PFSK-1 (cell line): ENCODE data around the gene PRCD.

ENCODE experiments used
- FOXP2 ChIP-seq: optimal IDR thresholded peaks from 2 replicates; pipeline ENCODE3; 2011; ENCODE audit warnings: borderline replicate concordance, control low read depth, inconsistent platforms; ENCODE audit not compliant: insufficient read depth; ENCODE audit errors: extremely low read length, extremely low read depth
- POLR2AphosphoS5 ChIP-seq: IDR thresholded peaks from 2 replicates; pipeline ENCODE4 v1.6.1; 2012; ENCODE audit warnings: low read depth, mild to moderate bottlenecking, control low read depth, low read length, moderate library complexity
- SIN3A ChIP-seq: IDR thresholded peaks from 2 replicates; pipeline ENCODE4 v1.6.1; 2012; ENCODE audit warnings: mild to moderate bottlenecking, low read length, moderate library complexity, borderline replicate concordance; ENCODE audit not compliant: insufficient read depth
- TAF1 ChIP-seq: IDR thresholded peaks from 2 replicates; pipeline ENCODE4 v1.6.1; 2012; ENCODE audit warnings: low read length, control low read depth, borderline replicate concordance; ENCODE audit not compliant: insufficient read depth
- TF ChIP-seq, protein P1 (sequence below), 2 experiments: IDR thresholded peaks; 2 replicates each; pipeline versions ENCODE4 v1.6.1 to v1.8.0; 2011 to 2012; ENCODE audit warnings: low read depth in 2 of 2, low read length in 2 of 2, control low read depth in 1 of 2, inconsistent platforms in 1 of 2, mild to moderate bottlenecking in 1 of 2, moderate library complexity in 1 of 2; ENCODE audit not compliant: insufficient read depth in 1 of 2

PRCD gene

DNA sequence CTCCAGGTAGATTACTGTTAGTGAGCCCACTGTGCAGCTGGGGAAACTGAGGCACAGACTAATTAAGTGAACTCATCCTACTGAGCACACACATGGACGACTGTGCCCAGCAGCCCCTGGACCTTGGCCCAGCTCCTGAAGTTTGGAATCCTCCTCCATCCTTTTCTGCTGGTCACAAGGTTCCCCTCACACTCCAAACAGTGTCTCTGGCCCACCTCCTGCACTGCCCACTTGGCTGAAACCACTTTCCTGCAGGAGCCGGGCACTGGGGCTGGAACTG, 42.2 kb upstream of the PRCD start:
- TF ChIP-seq TAF1 (no peak), SIN3A (no peak), FOXP2 (no peak), POLR2AphosphoS5 (no peak)
- TF ChIP-seq, protein P1, sequence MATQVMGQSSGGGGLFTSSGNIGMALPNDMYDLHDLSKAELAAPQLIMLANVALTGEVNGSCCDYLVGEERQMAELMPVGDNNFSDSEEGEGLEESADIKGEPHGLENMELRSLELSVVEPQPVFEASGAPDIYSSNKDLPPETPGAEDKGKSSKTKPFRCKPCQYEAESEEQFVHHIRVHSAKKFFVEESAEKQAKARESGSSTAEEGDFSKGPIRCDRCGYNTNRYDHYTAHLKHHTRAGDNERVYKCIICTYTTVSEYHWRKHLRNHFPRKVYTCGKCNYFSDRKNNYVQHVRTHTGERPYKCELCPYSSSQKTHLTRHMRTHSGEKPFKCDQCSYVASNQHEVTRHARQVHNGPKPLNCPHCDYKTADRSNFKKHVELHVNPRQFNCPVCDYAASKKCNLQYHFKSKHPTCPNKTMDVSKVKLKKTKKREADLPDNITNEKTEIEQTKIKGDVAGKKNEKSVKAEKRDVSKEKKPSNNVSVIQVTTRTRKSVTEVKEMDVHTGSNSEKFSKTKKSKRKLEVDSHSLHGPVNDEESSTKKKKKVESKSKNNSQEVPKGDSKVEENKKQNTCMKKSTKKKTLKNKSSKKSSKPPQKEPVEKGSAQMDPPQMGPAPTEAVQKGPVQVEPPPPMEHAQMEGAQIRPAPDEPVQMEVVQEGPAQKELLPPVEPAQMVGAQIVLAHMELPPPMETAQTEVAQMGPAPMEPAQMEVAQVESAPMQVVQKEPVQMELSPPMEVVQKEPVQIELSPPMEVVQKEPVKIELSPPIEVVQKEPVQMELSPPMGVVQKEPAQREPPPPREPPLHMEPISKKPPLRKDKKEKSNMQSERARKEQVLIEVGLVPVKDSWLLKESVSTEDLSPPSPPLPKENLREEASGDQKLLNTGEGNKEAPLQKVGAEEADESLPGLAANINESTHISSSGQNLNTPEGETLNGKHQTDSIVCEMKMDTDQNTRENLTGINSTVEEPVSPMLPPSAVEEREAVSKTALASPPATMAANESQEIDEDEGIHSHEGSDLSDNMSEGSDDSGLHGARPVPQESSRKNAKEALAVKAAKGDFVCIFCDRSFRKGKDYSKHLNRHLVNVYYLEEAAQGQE (IDR thresholded peaks at IDR 0.05; ENCODE audit: insufficient read depth in 1 of 2, low read depth in 2 of 2, low read length in 2 of 2) = no peak

GRCh38 chr17:76497979-76498875, 41.6 kb upstream of the PRCD start:
- TF ChIP-seq FOXP2 (peak; percentile 36), TAF1 (no peak)
- TF ChIP-seq, protein P1 (IDR thresholded peaks at IDR 0.05; ENCODE audit: insufficient read depth in 1 of 2, low read depth in 2 of 2, low read length in 2 of 2) = no peak

GRCh38 chr17:76498876-76499251, 41.0 kb upstream of the PRCD start:
- TF ChIP-seq SIN3A (no peak), POLR2AphosphoS5 (no peak), TAF1 (no peak), FOXP2 (no peak)
- TF ChIP-seq, protein P1 (IDR thresholded peaks at IDR 0.05; ENCODE audit: insufficient read depth in 1 of 2, low read depth in 2 of 2, low read length in 2 of 2) = no peak

- TF ChIP-seq SIN3A = no peak
Observed at GRCh38 chr17:76499267-76499667, 40.6 kb upstream of the PRCD start.

DNA sequence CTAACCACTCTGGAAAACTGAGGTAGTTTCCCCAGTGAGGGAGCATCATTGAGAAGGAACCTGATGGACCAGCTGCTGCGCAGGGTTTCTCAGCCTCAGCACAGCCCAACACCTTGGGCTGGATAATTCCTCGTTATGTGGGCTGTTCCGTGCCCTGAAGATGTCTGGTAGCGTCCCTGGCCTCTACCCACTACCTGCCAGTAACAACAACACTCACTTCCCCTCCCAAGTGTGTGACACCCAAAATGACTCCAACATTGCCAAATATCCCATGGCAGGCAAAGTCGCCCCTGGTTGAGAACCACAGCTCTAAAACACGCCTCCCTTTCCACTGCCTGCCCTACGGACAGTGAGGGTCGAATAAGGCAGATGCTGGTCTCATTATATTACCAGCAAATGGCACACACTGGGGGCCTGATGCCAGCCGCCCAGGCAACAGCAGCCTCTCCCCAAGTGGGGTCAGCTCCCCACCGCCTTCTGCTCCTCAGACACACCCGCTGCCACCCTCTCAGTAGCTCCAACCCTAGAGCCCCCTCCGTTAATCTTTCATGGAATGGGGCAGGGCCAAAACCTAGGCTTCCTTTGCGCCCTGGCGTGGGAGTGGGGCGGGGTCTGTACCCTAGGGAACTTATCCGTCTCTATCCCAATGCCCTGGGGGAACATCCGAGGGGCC, 39.6 kb upstream of the PRCD start:
- TF ChIP-seq POLR2AphosphoS5 = no peak
- TF ChIP-seq FOXP2 = no peak
- TF ChIP-seq, protein P1 (IDR thresholded peaks at IDR 0.05; ENCODE audit: insufficient read depth in 1 of 2, low read depth in 2 of 2, low read length in 2 of 2) = no peak
- no peak for TF ChIP-seq TAF1
- TF ChIP-seq SIN3A = no peak

GRCh38 chr17:76500747-76501017, 39.2 kb upstream of the PRCD start:
- TF ChIP-seq FOXP2 = no peak
- TF ChIP-seq SIN3A = no peak
- no peak for TF ChIP-seq TAF1
- TF ChIP-seq, protein P1 (IDR thresholded peaks at IDR 0.05; ENCODE audit: insufficient read depth in 1 of 2, low read depth in 2 of 2, low read length in 2 of 2) = no peak
- no peak for TF ChIP-seq POLR2AphosphoS5
